Retina (tissue), 1 donor: ENCODE measurements around the gene CHST11.
"Not testable (repeated sequence)": the region's sequence is repeated elsewhere in the genome, so short reads cannot be mapped to it uniquely, and the experiment has no call there.

Experiments
- DNase-seq: peaks from one replicate; pipeline ENCODE4 v3.0.0-alpha.2; 2016

Gene CHST11

DNA sequence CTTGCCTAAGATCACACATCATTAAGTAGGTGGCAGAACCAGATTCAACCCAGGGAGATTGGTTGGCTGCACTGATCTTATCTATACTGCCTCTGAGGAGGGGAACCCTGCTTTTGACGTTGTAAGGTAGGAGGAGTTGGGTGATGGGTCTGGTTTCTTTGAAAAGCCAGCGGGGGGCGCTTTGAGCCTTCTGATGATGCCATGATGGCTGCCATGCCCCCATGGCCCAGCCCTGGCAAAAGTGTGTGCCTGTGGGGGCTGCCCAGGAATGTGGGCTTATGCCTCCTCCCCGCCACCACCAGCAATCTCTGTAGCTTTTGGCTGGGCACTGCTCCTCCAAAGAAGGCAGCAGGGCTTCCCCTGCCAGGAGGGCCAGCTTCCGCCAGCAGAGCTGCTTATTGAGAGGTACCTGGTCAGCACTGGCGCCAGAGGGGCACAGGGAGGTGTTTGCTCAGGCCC lies 277.0 kb downstream of the CHST11 start:
- no peak for DNase-seq

- DNase-seq, result no peak
Observed at GRCh38 chr12:104734541-104735095, 277.9 kb downstream of the CHST11 start.

GRCh38 chr12:104735801-104736200 lies 279.1 kb downstream of the CHST11 start:
- no peak for DNase-seq

- no peak for DNase-seq
Observed at GRCh38 chr12:104736307-104736706, 279.6 kb downstream of the CHST11 start.

- DNase-seq, result no peak
Observed at GRCh38 chr12:104737113-104737512, 280.4 kb downstream of the CHST11 start.

DNA sequence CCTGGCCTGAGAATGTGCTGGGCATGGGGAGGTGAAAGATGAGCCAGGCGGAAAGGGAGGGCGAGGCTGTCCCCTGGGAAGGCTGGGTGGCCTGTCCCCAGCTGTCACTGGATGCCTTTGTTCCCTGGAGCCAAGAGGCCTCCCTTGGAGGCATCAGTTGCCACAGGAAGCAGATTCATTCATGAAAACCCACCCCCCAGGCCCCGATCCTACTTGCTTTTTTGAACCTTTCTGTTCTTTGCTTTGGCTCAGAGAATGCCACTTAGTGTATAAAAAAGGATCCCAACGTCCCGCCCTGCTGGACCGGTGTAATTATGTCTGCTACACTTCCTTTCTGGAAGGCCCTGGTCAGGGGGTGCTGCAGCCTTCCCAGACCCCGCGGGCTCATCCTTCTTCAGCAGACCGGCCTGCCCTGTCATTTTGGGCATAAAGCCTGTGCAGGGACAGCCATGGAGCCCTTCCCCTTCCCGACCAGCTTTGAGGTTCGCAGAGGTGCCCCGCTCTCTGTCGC lies 281.1 kb downstream of the CHST11 start:
- DNase-seq, result peak; percentile 56

- DNase-seq, result no peak
Observed at GRCh38 chr12:104738331-104738730, 281.6 kb downstream of the CHST11 start.

DNA sequence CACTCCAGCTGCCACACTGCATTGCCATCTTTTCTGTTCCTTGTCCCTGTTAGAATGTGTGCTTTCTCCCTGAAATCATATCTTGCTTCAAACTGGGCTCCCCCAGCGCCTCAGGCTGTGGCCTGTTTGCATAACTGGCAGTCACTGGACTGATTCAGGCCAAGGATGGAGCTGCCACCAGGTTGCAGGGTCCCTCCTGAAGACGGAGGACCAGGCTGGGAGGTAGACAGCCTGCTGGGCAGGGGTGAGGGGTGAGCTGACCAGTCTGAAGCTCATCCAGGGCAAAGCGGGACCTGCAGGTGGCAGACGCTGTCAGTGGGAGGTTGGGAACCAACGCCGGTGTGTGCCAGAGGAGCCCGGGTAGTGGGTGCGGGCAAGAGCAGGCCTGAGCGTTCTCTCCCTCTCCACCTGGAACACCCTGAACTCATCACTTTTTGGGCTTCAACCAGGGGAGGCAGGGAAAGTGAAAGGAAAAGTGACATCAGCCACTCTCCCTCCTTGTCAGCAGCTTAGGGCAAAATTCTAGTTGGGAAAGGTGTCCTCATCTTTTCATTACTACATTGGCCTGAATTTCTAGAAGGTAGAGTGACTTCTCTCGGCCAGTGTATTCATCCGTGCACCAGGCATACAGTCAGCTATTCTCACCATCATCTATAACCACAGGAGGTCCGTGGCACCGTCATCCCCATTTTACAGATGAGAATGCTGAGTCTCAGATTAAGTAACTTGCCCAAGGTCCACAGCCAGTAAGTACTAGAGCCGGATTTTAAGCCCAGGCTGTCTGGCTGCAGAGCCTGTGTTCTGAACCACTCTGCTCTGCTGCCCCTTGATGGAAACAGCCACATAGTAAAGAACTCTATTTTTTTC lies 282.3 kb downstream of the CHST11 start:
- no peak for DNase-seq

- no peak for DNase-seq
Observed at GRCh38 chr12:104740668-104741067, 283.9 kb downstream of the CHST11 start.

DNA sequence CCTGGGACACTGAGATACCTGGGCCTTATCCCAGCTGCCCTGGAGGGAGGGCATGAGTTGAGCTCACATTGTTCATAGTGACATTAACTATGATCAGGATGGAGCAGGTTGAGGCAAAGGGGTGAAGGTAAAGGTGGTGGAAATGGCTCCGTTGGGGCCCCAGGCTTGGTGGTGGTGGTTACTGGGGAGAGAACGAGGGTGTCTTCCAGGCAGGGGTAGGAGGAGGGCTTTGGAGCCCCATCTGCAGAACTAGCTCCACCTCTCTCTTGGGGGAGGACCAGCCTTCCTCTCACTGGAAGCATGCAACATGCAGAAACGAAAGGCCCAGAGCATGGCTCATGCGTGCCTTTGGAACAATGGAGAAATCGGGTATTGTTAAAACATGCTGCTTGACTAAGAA lies 284.3 kb downstream of the CHST11 start:
- DNase-seq, result no peak

DNA sequence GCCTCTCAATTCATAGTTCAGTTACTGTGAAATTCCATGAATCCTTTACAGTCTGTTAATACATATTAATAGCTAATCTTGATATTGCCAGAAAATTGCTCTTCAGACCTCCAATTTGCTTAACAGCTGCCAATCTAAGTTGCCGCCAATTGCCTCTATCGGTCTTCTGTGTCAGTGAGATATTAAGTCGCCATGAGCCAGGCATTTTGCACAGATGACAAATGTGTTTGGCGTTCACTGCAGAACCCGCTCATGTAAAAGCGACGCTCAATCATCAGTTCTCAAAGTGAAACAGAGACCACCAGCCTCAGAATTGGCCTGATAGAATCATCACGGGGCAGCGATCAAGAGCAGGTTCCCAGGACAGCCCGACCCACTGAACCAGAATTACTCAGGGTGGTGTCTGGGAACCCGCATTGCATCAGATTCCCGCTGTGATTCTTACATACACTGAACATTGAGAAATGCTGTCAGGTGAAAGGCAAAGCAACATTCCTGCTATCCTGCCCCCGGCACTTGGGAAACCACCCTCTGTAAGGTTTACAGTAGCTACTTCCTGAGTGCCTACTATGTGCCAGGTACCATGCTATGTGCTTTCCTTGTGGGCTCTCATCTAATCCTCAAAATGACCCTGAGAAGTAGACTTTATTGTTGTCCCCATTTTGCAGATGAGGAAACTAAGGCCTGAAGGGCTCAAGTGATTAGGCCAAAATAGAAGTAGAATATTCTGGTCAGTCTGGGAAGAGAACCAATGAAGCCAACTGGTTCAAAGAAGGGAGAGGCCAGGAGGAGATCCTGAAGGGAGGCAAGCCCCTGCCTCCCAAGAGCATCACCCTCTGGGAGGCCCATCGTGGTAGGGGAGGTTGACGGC lies 285.0 kb downstream of the CHST11 start:
- peak; percentile 16 for DNase-seq

DNA sequence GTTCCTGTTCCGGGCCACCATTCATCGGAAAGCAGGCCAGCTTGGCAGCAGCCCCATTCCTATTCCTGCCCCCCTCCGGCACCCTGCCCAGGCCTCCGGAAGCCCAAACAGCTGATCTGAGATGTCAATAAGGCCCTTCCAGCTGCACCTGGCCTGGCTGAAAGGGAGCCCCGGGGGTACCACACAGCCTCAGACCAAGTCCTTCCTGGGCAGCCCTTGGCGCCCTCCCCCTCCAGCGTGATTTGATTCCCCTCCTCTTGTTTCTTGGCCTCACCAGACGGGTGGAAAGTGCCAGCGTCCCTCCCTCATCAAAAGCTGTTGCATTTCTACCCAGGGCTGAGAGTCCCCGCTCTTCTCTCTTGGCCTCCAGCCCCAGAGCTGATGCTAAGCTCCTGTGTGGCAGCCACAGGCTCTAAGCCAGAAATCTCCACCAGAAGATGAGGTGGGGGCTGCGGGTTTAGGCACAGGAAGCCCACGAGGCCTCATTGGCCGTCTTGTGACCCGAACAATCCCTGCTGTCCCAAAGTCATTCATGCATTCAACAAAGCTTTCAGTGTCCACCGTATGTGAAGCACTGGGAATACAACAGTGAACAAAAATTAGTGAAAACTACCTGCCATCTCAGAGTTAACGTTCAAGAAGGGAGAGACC lies 285.9 kb downstream of the CHST11 start:
- DNase-seq, result peak; percentile 39

GRCh38 chr12:104743202-104743580 lies 286.4 kb downstream of the CHST11 start:
- DNase-seq, result no peak

- DNase-seq, result not testable (repeated sequence)
Observed at GRCh38 chr12:104743753-104744548, 287.2 kb downstream of the CHST11 start.

GRCh38 chr12:104746467-104747088 lies 289.8 kb downstream of the CHST11 start:
- no peak for DNase-seq

DNA sequence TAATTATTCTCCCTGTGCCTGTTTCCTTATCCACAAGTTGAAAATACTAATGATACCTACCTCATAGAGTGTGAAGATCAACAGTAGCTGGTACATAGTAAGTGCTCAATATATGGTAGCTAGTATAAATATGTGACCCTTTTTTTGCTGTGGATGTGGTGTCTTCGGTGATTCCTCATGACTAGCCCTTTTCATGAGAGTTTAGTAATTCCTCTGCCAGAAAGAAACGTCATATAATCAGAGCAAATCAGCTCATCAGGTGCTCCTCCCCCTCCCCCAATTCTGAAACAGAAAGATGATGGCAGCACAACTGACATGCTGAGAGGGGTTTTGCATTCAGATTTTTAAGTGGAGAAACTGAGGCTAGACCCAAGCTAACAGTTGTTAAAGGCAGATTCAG lies 290.6 kb downstream of the CHST11 start:
- no peak for DNase-seq

DNA sequence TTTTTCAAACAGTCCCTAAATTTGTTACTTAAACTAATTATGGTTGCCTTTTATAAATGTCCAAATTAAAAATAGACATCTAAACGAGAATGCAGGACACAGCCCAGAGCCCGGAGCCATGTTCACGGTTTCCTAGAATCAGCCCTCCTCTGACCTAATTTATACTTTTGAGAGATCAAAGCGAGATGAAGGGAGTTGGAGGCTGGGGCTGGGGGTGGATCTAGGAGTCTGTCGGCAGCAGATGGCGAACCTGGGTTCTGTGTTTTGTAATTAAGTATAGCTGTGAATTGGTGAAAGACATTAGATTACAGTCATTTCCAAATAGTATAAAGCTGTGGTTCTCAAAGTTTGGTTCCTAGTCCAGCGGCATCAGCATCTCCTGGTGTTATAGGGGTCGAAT lies 291.2 kb downstream of the CHST11 start:
- peak; percentile 32 for DNase-seq

GRCh38 chr12:104748356-104748755 lies 291.6 kb downstream of the CHST11 start:
- no peak for DNase-seq

DNA sequence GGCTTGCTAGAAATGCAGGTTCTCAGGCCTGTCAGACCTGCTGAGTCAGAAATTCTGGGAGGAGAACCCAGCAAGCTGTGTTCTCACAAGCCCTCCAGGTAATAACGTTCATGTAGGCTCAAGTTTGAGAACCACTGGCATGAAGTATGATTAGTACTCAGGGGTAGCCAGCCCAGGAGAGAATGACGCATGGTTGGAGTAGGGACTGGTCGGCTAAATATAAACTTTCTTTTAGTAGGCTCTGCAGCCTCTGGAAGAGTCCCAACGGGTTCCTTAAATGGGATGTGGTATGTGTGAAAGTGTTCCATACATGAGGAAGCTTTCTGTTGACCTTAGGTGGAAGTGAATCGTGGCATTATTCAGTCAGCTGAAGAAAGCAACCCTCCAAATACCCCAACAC lies 292.0 kb downstream of the CHST11 start:
- DNase-seq, result no peak

DNA sequence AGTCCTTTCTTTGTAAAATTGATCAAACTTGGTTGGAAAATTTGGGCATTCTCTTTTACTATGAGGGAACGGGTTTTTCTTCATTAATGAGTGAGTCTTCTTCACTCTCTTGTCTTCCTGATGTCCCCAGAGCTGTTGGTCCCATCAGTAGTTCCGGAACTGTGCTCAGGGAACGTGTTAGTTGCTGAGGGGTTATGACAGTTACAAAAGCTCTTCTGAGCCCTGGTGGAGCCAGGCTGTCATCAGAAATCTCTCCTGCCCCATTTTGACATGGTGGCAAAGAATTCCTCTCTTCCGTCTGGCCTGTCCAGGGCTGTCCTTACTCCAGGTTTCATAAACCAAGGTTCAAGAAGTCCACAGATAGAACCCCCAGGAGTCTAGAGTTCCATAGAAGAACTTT lies 292.8 kb downstream of the CHST11 start:
- peak; percentile 62 for DNase-seq

DNA sequence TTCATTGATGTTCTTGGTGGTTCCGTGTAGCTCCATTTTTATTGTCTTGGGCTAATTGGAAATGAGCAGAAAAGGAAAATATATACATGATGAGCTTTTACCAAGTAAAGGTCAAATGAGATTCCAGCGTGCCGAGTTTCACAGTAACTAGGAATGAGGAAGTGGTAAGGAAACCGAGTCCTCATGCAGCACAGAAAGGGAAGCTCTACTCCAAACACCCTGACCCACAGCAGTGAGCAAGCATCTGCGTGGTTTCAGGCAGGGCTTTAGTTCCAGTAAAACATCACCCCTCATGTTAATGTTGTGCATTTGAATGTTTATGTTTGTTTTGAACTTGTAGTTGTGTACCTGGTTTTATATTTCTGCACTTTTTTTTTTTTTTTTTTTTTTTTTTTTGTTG lies 293.3 kb downstream of the CHST11 start:
- DNase-seq, result no peak
